ENCODE measurements around the gene SLC16A11.
"Not testable (repeated sequence)": the region's sequence is repeated elsewhere in the genome, so short reads cannot be mapped to it uniquely, and the experiment has no call there.

SLC16A11 gene

DNA sequence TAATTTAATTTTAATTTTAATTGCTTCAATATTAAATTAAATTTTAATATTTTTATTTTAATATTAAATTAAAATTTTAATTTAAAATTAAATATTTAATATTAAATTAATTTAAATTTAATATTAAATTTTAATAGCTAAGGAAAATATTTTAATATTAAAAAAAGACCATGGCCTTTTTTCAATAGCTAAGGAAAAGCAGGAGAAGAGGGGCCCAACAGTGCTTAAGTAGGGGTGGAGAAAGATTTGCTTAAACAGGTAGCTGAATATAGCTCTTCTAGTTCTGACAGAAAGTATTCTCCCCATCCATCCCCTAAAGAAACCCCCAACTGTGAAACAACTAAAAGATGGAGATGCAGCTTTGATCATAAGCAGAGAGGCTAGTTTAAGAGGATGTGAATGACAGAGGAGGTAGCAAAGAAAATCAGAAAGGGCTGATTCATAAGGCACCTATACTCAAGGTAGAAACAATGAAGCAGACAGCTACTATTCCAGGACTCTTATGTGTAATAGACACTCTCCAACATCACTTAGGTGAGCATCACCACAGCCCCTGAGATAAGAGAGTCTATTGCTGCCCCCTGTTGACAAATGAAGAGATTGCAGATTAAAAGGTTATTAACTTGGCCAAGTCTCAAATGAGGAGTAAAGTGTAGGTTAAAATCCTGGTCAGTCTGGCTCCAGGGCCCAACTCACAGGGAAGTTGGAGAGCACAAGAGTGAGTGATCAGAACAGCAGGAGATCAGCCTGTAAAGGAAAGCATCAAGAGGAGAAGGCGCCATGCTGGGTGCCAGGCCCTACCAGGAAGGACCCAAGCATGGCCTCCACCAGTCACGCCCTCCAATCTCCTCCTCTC, 39.3 kb downstream of the SLC16A11 start:
- DNase-seq, result peak; percentile 95

GRCh38 chr17:7003745-7004144, 40.1 kb downstream of the SLC16A11 start:
- DNase-seq, result peak; percentile 30

DNA sequence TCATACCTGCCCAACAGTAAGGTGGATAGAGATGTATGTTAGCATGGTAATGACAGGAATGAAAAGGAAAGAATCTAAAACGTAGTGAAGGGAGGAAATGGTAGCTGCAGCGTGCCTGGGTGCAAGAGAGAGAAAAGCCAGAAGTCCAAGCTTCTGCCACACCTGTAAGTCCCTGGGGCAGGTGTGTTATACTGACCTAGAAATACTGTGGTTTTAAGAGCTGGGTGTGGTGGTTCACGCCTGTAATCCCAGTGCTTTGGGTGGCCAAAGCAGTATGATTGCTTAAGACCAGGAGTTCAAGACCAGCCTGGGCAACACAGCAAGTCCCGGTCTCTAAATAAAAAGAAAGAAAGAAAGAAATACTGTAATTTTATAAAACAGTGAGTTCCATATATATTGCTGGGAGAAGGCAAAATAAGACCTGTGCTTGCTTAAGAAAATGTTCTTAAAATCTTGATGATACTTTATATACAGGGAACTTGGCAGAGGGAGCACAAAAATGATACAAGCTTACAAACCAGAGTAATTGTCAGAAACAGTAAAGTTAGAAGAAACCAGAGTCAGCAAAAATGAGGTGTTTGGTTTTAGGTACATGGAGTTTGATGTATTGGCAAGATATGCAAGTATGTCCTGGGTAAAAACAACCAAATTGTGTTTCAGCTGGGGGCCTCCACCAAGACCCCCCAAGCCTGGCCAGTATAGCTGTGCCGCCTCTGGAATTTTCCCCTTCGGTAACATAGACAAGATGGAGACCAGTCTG, 41.4 kb downstream of the SLC16A11 start:
- no peak for DNase-seq

DNA sequence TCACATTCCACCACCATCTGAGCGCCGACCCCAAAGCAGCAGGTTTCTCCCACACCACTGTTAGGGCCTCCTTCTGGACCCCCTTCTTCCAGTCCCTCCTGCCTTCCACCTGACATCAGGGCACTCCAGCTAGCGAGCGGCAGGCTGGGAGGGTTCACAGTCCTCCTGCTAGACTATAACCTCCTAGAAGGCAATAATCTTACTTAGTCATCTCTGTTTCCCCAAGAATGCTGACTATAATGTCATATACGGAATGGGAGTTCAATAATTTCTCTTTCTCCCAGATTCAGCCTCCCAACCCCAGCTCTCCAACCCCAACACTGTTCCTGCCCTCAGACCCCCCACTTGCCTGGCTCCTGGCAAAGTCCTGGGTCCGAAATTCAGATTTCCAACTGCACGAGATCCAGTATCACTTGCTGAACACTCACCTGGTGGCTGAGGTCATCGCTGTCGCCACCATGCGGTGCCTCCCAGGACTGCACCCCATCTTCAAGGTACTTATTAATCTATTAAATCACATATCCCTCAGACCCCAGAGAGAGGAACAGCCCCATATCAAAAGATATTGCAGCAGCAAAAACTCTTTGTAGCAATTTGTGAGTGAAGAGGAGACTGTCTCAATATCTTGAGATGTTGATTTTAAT, 42.5 kb downstream of the SLC16A11 start:
- DNase-seq, result peak; percentile 36

DNA sequence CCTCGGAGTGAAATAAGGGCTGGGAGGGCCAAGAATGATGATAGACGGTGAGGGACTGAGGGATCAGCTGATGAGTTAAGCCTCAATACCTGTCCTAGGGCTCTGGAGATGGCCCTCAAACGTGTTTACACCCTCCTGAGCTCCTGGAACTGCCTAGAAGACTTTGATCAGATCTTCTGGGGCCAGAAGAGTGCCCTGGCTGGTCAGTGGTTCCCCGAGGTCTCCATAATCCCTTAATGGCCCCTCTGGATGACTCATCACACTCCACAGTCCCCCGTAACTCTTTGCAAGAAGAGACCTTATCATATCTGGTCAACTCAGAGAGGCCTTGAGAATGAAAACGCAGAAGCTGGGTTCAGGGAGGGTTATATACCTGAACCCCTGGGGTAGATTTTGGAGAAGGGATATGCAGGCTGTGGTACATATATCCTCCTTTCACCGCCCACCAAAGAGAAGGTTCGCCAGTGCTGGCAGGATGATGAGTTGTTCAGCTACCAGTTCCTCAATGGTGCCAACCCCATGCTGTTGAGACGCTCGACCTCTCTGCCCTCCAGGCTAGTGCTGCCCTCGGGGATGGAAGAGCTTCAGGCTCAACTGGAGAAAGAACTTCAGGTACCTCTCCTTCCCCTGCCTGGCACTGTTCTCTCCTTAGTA, 44.9 kb downstream of the SLC16A11 start:
- DNase-seq, result no peak

GRCh38 chr17:6997171-6997570, 46.7 kb downstream of the SLC16A11 start:
- no peak for DNase-seq

DNA sequence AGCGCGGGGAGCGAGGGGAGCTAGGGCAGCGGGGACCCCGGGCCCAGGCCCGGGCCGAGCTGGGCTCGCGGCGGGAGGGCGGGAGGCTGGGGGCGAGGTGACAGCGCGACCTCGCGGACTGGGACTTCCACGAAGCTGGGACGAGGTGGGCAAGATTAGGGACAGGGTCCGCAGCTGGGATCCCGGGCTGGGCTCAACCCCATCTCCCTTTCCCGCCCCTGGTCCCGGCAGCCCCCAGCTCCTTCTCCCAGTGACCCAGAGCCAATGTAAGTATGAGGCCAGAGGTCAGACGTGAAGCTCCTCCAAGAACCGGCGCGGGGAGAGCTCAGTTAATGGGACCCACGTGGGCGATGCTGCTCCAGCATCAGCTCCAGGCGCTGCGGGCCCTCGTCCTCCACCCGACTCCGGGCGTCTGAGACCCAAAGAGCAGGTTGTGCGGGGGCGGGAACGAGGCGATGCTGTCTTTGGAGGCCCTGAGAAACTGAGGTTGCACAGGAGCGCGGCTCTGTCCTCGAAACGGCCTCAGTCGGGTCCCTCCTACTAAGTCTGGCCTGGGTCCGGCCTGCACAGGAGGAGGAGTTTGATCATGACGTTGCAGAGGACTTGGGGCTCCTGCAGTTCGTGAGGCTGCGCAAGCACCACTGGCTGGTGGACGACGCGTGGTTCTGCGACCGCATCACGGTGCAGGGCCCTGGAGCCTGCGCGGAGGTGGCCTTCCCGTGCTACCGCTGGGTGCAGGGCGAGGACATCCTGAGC, 47.5 kb downstream of the SLC16A11 start:
- DNase-seq, result peak; percentile 35

DNA sequence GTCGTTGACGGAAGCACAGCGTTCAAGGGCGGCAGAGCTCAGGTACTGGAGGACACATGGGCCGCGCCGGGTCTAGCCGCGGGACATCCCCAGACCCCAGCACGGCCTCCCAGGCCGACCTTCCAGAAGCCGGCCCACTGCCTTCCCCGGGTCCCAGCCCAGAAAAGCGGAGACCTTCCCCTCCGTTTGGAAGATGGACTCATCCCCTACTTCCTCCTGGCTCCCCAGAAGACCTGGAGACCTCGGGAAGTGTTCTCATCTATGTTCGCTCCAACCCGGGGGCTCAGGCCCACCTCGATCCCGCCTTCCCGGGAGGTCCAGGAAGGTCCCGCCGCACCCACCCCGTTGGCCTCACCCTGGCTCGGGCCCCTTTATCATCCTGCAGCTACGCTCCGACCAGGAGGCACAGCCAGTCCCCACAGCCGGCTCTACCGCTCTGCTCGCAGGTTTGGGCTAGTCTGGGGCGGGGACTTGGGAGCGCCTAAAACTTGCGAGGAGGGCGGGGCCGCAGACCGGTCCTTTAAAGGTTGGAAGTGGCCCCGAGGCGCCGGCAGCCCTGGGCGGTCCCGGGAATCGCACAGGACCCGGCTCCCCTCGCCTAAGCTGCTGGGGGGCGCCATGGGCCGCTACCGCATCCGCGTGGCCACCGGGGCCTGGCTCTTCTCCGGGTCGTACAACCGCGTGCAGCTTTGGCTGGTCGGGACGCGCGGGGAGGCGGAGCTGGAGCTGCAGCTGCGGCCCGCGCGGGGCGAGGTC, 48.2 kb downstream of the SLC16A11 start, which contains the start of gene ALOX12:
Gene ALOX12, plus strand, starts transcription at position 550 of the 756 bp plus-strand sequence. Its CDS starts 69 bp downstream, at position 619.
- peak; percentile 57 for DNase-seq

DNA sequence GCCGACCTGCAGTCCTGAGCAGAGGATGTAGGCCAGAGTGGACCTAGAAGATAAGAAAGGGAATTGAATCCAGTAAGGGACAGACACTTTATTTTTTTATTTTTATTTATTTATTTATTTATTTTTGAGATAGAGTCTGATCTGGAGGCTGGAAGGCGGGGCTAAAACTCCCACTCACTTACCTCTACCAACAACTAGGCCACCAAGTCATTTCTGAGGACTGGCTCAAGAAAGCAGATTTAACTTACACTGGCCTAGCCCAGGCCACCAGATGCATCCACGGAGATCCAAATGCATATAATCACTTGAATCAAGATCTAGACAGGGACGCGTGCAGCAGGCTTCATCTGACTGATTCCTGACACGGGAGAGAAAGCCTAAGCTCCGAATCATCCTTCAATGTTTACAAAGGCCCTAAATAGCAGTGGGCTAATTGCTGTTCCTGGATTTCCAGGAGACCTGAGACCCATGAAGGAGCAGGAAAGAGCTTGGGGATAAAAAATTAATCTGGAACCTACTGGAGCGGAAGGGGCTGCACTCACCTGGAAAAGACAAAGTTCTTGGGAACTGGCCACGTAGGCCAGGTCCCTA, 49.1 kb downstream of the SLC16A11 start:
- DNase-seq, result no peak

- DNase-seq, result no peak
These were observed 49.7 kb downstream of the SLC16A11 start for GRCh38 chr17:6994118-6994598.

DNA sequence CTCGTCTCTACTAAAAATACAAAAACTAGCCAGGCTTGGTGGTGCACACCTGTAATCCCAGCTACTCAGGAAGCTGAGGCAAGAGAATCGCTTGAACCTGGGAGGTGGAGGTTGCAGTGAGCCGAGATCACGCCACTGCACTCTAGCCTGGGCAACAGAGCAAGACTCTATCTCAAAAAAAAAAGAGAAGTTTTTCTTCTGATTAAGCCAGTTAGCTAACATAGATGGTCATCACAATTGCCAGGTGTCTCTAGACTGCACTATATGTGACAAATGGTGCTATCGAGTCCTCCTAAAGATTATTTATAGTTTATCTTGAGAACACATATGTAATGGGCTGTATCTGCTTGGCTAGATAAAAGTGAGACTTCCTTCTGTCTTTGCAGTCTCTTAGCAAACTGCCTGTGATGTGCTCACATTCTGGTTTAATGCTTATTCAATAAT, 50.3 kb downstream of the SLC16A11 start:
- not testable (repeated sequence) for DNase-seq

Measured in eye (tissue), 1 donor.